Measurements from ENCODE around the gene AHNAK.

AHNAK gene

GRCh38 chr11:62399172-62399877 is 147.3 kb downstream of the AHNAK start:
- Histone ChIP-seq H3K4me1 (ENCODE audit: control insufficient read depth, insufficient read depth, low read length) (no peaks in the 10 kb centered on the region), H3K4me3 (ENCODE audit: low read depth, low read length) (no peak overlapping the region), H3K36me3 (ENCODE audit: control insufficient read depth in 2 of 2, insufficient read depth in 1 of 2, low read length in 2 of 2) (no peaks in the 10 kb centered on the region), H3K9me3 (ENCODE audit: control insufficient read depth, insufficient read depth, low read depth, low read length) (no peaks in the 10 kb centered on the region), H3K27ac (ENCODE audit: extremely low read depth, low read depth, low read length) (no peak overlapping the region)
- TF ChIP-seq ZNF600 (tag by site-specific recombination; IDR thresholded peaks at IDR 0.05) (0 out of 2 replicates have a peak, but pooled peaks have one; percentile 13), ZNF621 (tag by site-specific recombination; IDR thresholded peaks at IDR 0.05) (no peak)
- POLR2A ChIA-PET = interaction anchor here (1.0 to 1.6 kb wide), 3 partner anchors 25 to 175 kb away, joined by 3 to 5 read pairs (median 4); partner anchors contain the start of gene EEF1G
- CTCF ChIA-PET = interaction anchor here (1.9 to 2.5 kb wide), 3 partner anchors 25 to 161 kb away, joined by 5 to 15 read pairs (median 8); no protein-coding TSS in a partner anchor

- CTCF ChIA-PET = interaction anchor here (0.7 to 4.7 kb wide), 4 partner anchors 9 to 159 kb away, joined by 3 to 36 read pairs (median 4); no protein-coding TSS in a partner anchor
- H3K4me1 ChIP-seq (ENCODE audit: control insufficient read depth, insufficient read depth, low read length) = no peaks in the 10 kb centered on the region
- H3K9me3 ChIP-seq (ENCODE audit: control insufficient read depth, insufficient read depth, low read depth, low read length) = no peaks in the 10 kb centered on the region
- no peak overlapping the region for H3K4me3 ChIP-seq (ENCODE audit: low read depth, low read length)
- no peak overlapping the region for H3K27ac ChIP-seq (ENCODE audit: extremely low read depth, low read depth, low read length)
- TF ChIP-seq REST (tag by site-specific recombination; IDR thresholded peaks at IDR 0.05) = peak; percentile 25; the same call in 1 of the 2 replicates
- TF ChIP-seq ZNF692 (tag by site-specific recombination; IDR thresholded peaks at IDR 0.05) = peak; percentile 44; the same call in 1 of the 2 replicates
- no peak for TF ChIP-seq ZNF10 (tag by site-specific recombination; IDR thresholded peaks at IDR 0.05)
- POLR2A ChIA-PET = interaction anchor here (1.0 to 1.4 kb wide), 2 partner anchors 26 to 176 kb away, joined by 3 to 4 read pairs; partner anchors contain the start of gene EEF1G
- no peaks in the 10 kb centered on the region for H3K36me3 ChIP-seq (ENCODE audit: control insufficient read depth in 2 of 2, insufficient read depth in 1 of 2, low read length in 2 of 2)
Measured at GRCh38 chr11:62398011-62398994, 148.3 kb downstream of the AHNAK start.

GRCh38 chr11:62395885-62396551 is 150.6 kb downstream of the AHNAK start:
- Histone ChIP-seq H3K4me1 (ENCODE audit: control insufficient read depth, insufficient read depth, low read length) (no peaks in the 10 kb centered on the region), H3K27ac (ENCODE audit: extremely low read depth, low read depth, low read length) (no peak overlapping the region), H3K9me3 (ENCODE audit: control insufficient read depth, insufficient read depth, low read depth, low read length) (no peaks in the 10 kb centered on the region), H3K4me3 (ENCODE audit: low read depth, low read length) (no peak overlapping the region), H3K36me3 (ENCODE audit: control insufficient read depth in 2 of 2, insufficient read depth in 1 of 2, low read length in 2 of 2) (peaks cover 0 to 11% of the 10 kb centered on the region in 2 experiments; a peak in 1 of 3 replicates)
- CTCF ChIA-PET = interaction anchor here (0.6 to 4.8 kb wide), 24 partner anchors 8 to 299 kb away, joined by 3 to 86 read pairs (median 6); partner anchors contain the start of gene TUT1
- TF ChIP-seq ZNF324 (tag by site-specific recombination; IDR thresholded peaks at IDR 0.05) (no peak), ZNF558 (tag by site-specific recombination; IDR thresholded peaks at IDR 0.05) (no peak), ZFHX2 (tag by site-specific recombination; conservative IDR thresholded peaks at IDR 0.05) (0 out of 2 replicates have a peak, but pooled peaks have one; percentile 38), EGR2 (tag by site-specific recombination; IDR thresholded peaks at IDR 0.05; ENCODE audit: low read depth) (peak; percentile 48), ZNF843 (tag by site-specific recombination; IDR thresholded peaks at IDR 0.05) (no peak), ZNF19 (tag by site-specific recombination; IDR thresholded peaks at IDR 0.05; ENCODE audit: low read depth) (no peak), ZNF37A (tag by site-specific recombination; IDR thresholded peaks at IDR 0.05) (no peak), ATF2 (tag by site-specific recombination; IDR thresholded peaks at IDR 0.05; ENCODE audit: low read depth) (no peak)
- POLR2A ChIA-PET = interaction anchor here (0.6 to 2.5 kb wide), 4 partner anchors 24 to 196 kb away, joined by 3 to 18 read pairs (median 8); partner anchors contain the start of genes EEF1G and TUT1

Data from HEK293 (cell line).